SK-N-DZ (cell line): ENCODE measurements around the gene ZMIZ1. TPM values are rescaled to one million over a fixed set of nuclear protein-coding genes. Genes with fewer than 3 reads are reported as not detected.

Source experiments
- DNase-seq: peaks from one replicate; pipeline ENCODE4 v3.0.0-alpha.2; 2015; ENCODE audit warnings: low spot score
- polyA plus RNA-seq, 2 experiments: library from polyadenylated mRNA; depleted of rRNA; stranded (reverse); fragments of >200 nt; gene quantifications; 2 replicates each; pipeline ENCODE4 v1.2.3, GENCODE V29; 2014

ZMIZ1 gene, protein sequence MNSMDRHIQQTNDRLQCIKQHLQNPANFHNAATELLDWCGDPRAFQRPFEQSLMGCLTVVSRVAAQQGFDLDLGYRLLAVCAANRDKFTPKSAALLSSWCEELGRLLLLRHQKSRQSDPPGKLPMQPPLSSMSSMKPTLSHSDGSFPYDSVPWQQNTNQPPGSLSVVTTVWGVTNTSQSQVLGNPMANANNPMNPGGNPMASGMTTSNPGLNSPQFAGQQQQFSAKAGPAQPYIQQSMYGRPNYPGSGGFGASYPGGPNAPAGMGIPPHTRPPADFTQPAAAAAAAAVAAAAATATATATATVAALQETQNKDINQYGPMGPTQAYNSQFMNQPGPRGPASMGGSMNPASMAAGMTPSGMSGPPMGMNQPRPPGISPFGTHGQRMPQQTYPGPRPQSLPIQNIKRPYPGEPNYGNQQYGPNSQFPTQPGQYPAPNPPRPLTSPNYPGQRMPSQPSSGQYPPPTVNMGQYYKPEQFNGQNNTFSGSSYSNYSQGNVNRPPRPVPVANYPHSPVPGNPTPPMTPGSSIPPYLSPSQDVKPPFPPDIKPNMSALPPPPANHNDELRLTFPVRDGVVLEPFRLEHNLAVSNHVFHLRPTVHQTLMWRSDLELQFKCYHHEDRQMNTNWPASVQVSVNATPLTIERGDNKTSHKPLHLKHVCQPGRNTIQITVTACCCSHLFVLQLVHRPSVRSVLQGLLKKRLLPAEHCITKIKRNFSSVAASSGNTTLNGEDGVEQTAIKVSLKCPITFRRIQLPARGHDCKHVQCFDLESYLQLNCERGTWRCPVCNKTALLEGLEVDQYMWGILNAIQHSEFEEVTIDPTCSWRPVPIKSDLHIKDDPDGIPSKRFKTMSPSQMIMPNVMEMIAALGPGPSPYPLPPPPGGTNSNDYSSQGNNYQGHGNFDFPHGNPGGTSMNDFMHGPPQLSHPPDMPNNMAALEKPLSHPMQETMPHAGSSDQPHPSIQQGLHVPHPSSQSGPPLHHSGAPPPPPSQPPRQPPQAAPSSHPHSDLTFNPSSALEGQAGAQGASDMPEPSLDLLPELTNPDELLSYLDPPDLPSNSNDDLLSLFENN
- 59.1 and 66.8 TPM in 2 replicates for polyA plus RNA-seq (2014; cell fraction: cytosol; rRNA removed)
- 30.6 and 71.5 TPM in 2 replicates for polyA plus RNA-seq (2014; cell fraction: nucleus; rRNA removed)

DNA sequence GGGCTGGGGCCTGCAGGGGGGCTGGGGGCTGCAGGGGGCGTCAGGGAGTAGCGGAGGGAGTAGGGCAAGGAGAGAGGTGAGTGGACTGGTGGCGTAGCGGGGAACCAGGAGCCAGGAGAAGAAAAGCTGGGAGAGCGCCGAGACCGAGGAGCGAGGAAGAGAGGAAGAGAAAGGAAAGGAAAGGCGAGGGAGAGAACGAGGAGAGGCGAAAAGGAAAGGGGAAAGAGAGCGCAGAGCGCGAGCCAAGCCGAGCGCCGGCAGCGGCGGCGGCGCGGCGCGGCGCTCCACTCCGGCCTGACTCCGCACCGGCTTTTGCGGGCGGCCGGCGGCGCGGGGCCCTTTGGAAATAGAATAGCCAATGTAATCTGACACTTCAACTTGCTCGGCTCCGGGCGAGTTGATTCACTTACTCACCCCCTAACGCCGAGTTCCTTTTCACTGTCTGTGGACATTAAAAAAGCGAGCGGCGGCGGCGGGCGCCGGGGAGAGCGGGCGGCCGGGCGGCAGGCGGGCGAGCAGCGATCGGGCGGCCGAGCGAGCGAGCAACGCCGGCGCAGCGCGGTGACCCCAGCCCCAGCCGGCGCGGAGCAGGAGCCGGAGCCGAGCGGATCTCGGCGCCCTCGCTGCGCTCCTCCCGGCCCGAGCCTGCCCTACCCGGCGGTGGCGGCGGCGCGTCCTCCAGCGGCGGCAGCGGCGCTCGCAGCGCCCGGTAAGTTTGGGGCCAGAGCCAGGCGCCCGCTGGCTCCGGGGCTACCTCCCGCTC, at the start of gene ZMIZ1:
ZMIZ1 (plus strand) TSS at position 405 of the 763 bp plus-strand sequence. CDS start 132,667 bp downstream, outside the sequence.
- peak; percentile 91 for DNase-seq

DNA sequence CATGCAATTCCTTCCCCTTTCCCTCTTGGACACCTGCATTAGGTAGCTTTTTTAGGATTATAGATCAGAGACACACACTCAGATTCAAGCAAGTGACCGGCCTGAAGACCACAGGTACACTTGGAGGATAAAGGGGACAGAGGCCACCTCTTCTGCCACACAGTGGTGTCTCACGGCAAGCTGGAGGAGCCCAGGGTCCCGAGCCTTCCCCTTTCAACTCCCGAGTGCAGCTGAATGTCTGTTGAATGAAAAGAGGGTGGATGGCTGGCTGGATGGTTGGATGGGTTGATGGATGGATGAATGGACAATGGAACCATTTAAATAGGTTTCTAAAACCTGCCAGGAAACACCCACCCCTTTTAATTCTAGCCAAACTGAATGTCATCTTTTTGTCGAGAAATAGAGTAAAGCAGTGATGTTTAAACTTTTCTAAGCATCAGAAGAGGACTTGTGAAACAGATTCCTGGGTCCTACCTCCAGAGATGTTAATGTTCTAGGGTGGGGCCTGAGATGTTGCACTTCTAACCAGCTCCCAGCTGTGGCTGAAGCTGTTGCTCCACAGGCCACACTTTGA, 49.2 kb upstream of the ZMIZ1 start:
- DNase-seq = no peak

DNA sequence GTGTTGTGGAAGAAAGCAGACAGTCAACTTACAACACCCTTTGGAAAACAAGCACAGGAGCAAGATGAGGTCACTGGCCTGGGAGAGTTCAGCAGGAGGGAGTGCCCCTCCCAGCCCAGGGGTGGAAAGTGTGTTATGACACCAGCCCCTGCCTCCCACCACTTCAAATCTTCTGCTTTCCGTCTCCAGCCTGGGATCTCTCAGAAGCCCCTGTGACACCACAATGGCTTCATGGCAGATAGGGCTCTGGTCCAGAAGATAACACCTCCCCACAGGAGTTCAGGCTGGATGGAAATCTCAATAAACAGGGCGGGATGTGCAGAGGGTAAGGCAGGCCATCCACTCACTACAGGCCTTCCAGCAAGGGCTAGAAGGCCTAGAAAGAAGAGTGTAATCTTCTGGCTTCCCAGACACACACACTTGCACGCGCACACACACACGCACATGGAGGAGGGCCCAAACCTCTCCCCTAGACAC, 48.7 kb upstream of the ZMIZ1 start:
- DNase-seq = peak; percentile 58

DNA sequence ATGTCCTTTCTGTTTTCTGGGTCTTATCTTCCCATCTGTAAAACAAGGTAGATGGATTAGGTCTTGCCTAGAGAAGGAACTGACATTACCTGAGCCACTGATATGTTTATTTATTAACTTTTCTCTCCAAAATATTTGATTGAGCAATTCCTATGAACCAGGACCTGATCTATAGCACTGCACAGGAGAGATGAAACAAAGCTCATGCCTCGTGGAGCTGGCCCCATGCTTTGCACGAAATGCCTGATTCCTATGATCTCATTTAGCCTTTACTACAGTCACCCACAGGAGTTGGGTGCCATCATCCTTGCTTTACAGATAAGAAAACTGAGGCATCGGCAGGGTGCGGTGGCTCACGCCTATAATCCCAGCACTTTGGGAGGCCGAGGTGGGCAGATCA, 48.2 kb upstream of the ZMIZ1 start:
- DNase-seq = no peak

DNA sequence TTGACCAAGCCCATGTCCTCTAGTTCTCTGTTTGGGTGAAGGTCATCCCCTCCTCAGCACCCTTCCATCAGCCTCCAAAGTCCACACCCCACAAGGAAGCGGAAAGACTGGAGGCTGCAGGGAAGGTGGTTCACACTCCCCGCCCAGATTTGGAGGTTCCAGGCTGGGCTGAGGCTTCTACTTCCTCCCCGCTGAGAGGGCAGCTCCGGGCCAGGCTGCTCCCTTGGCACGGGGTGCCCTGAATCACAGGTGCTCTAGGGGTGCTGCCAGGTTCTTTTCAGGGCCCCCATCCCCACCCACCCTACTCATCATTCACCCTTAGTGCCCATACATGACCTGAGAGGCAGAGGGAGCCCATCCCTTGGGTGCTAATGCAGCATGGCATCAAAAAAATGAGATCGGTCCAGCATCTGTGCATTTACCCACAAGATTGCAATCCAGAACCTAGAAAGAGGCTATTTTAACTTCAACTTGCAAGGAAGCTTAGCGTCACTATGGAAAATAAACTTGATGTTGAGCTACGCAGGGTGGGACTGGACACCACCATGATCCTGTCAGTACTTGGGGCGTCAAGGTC, 47.3 kb upstream of the ZMIZ1 start:
- no peak for DNase-seq

DNA sequence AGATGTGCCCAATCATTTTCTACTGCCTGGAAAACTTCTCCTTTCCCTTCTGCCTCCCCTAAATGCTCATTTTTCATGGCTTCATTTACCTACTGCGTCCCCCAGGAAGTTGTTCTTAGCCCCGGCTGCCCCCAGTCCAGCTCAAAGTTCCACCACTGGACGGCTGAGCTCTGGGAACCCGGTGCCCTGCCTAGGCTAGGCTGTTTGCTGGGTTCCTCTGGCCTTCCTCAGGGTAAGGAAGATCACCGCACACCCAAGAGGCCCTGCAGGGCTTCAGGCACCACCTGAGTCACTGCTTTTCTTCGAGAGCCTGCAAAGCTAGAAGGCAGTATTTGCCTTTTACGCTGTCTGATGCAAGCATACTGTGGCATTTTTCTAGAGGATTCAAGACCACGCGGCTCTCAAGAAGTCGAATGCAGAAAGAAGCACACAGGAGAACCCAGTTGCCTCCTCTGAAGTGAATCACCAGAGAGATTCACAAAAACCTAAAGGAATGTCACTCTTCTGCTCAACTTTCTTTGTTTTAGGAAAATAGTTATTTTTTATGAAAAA, 46.7 kb upstream of the ZMIZ1 start:
- no peak for DNase-seq

DNA sequence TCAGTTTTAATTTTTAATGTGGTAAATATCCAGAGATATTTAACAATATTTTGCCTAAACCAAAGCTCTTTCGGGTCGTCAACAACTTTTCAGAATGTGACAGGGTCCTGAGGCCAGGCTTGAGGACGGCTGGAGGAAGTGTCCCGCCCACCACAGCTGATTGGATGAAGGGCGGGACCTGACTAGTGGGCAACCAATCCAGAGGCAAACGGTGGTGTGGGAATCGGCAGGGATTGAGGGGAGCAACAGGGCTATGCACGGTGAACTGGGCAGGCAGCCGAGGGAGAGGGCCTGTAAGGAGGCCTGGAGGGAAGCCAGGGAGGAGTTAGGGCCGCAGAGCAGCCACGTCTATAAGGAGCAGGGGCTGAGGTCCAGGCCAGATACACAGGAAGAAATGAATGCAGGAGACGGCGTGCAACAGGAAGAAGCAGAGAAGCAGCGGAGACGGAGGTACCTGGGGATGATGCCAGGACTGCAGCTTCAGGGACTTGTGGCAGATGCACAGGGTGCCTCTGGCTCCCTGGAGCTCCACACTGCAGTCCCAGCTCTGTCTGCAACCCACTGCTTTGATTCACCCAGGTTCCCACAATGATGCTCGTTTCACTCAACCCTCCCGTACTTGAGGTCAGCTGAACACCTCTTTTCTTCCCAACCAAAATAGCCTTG, 46.1 kb upstream of the ZMIZ1 start:
- peak; percentile 64 for DNase-seq

DNA sequence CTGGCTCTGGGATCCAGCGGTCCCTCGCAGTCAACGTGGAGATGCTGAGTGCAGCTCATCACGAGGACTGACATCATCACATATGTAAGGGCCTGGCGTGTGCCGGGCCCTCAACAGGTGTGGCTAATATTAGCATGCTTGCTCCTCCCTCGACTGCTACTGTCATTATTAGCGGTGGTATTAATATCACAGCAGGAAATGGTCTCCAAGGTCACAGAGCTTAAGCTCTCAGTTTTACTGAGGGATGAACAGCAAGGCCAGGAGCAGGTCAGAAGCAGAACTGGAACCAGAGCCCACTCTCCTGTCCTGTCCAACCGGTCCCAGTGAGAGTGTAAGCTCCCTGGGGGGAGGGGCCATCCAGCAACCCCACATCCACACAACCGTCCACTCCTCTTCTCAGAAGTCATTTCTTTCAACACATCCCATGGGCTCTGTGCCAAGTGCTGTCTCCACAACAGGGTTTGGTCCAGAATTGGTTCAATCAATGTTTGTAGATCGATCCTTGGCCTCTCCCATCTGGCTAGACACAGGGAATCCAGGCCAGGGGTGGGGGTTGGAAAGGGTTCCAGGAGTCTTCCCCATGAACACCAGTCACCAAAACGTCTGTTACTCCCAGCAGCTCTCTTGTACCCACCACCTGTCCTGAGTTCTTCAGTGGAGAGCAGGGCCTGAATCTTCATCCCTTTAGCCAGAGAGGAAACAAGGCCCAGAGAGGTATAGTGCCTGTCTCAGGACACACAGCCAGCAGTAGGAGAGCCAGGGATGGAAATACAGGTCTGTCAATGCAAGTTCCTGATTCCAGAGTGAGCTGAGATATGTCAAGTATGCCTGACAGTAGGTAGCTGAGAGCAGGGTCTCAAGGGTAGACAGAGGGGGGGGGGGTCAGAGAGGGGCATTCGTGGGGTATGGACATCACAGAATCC, 45.3 kb upstream of the ZMIZ1 start:
- DNase-seq = no peak

DNA sequence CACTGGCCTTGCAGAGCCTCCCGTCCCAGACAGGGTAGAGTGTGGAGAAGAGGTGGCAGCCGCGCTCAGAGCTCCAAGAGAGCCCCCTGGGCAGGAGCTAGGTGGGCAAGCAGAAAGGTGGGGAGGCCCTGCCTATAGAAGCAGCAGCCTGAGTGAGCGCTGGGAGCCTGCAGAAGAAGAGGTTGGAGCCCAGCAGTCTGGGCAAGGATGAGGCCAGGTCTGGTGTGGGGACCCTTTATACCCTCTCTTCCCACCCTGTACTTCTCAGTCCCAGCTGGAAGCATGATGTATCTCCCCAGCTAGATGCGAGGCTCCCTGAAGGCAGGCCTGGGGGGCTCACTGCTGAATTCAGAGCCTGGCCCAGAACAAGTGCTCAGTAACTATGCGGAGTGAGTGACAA, 44.5 kb upstream of the ZMIZ1 start:
- no peak for DNase-seq

DNA sequence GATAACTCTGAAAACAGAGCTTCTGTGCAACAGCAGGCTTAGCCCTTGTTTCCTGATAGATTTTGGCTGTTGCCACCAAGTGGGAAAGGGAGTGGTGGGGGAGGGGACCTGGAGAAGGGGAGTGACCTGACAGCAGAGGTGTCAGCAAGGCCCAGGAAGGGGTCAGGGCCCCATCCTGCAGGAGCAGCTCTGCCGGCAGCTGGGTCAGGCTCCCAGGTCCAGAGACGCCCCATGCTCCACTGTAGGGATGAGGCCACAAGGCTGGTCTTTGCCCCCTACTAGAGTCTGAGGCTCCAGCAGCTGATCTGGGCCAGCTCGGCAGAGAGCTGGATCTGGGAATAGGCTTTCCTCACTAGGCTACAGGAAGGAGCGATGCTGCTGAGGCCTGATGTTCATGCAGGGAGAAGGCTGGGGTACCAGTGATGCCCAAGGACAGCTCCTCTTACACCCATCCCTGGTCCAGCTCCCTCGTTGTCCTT, 44.0 kb upstream of the ZMIZ1 start:
- peak; percentile 63 for DNase-seq

DNA sequence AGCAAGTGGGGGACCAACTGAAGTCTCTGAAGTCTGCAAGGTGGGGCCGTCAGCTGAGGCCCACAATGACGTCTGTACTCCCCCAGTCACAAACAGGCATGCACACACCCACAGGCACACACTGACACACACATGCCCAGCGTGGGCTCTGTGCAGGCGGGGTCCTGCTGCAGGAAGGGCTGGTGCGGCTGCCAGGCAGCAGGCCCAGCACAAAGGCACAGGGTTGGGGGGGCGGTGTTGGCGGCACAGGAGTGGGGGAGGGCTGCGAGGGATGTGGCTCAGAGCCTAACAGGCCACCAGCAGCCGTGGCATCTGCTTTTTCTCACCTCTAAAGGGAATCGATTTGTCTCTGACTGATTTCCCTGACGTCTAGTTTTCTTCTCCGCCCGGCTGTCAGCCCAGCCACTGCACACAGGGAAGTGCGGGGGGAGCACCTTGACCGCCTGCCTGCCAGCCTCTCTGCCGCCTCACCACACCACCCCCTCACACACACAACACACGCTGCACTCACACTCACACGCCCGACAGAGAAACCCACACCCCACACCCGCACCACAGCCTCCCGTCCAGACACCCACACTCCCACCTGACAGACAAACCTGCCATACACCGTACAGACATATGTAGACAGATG, 43.5 kb upstream of the ZMIZ1 start:
- peak; percentile 97 for DNase-seq

DNA sequence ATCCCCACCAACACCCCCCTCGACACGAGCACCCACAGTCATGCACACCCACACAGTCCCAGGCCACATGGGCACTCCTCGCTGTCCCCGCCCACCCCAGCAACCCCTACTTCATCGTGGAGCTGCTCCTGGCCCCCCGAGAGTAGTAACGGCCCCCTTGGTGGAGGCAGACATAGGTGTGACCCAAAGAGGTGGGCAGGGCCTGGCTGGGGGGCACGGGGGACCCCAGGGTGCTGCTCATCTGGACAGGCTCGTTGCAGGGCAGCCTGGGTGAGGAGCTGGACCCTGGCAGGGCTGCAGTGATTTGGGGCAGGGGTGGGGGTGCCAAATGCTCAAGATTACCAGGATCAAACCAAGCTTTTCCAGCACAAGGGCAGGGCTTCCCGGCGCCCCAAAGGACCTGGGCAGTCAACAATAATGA, 42.4 kb upstream of the ZMIZ1 start:
- no peak for DNase-seq

DNA sequence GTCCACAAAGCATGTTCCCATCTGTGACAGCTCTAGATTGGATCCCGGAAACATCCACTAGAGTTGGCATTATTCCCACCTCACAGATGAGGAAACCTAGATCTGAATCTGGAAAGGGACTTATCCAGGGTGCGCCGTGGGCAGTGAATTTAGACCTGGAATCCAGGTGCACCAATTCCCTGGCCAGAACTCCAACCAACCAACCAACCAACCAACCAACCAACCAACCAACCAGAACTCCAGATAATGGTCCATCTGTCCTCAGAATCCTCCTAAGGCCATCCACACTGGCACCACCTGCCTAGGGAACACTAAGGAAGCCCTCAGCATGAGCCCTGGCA, 42.0 kb upstream of the ZMIZ1 start:
- no peak for DNase-seq

DNA sequence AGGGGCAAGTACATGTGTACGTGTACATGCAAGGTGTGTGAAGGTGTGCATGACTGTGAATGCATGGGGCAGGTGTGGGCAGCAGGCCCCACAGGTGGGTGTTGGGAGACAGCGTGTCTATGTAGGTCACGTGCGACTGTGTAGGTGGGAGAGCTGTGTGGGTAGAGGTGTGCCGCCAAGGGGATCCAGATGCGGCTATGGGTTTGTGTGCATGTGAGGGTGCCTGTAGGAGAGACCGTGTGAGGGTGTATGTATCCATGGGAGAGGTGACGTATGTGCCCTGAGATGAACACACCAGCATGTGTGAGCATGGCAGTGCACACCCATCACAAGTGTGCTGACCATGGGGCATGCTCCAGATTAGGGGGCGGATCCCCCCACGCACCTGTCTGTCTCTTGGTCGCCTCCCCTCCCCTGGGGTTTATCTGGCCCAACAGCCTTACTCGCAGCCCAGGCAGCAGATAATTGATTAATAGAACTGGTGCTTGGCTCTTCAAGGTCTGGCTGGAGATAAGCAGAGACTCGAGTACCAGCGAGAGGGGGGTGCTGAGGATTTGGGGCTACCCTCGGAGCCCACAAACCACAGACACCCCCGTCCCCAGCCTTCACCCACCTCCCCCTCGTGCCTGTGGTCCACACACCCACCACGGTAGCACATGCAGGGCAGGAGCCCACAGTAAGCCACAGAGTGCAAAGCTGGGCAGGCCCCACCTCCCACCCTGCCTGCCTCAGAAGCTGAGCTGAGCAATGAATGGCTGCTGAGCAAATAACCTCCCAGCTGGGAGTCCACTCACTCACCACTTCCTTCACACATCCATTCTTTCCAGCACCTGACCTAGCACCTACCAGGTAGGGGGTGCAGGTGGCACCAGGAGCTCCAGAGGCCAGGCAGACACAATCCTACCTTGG, 41.4 kb upstream of the ZMIZ1 start:
- peak; percentile 72 for DNase-seq

DNA sequence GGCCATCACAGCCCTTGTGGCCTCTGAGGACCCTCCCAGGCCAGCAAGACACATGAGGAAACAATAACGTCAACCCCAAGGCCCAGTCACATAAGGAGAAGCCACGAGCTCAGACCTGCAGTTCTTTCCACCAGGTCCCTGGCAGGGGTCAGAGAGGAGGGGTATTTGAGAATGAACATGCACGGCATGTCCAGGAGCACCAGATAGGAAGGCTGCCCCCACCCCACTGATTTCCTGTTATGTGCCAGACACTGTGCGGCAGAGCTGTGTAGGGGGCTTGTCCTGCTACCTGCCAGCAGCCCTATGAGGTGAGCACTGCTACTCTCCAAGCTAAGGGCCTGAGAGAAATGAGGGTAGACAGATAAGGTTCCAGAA, 40.7 kb upstream of the ZMIZ1 start:
- DNase-seq = peak; percentile 70

DNA sequence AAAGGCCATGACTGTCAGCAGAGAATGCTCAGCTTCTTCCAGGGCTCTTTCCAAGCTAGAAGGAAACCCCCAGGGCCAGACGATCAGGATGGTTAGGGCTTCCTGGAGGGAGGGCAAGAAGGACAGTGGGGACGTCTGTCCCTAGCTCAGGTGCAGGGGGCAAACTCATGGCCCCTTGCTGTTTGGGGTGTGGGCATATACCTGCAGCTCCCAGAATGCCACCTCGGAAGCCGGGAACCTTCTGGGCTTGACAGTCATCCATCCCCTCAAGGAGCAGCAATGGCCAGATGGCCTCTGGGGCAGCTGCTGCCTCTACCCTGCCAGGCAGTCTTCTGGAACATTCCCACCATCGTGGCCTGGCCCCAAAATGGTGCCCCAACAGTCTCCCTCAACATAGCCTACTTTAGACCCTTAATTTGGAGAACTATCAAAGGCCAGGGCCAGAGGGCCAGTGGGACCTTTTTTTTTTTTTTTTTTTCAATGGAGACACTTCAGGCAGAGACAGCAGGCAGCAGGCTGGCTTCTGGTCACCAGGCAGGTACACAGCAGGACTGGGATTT, 40.2 kb upstream of the ZMIZ1 start:
- no peak for DNase-seq
